HCT116 (cell line): ENCODE measurements around the gene AVP.

ENCODE experiments used
- CEBPB ChIP-seq: IDR thresholded peaks from 2 replicates; pipeline ENCODE4 v1.6.1; 2012; ENCODE audit warnings: low read depth
- CTCF ChIP-seq, 3 experiments: fragments of 200-600 bp in 1 of 3; sonication (generic) in 1 of 3; IDR thresholded peaks in 2 of 3; conservative IDR thresholded peaks in 1 of 3; 2 replicates each; pipeline ENCODE4 v1.5.1; 2012 to 2017; ENCODE audit warnings: low read depth in 2 of 3, low read length in 2 of 3, antibody characterized with exemption in 1 of 3, borderline replicate concordance in 1 of 3, control low read depth in 1 of 3, mild to moderate bottlenecking in 1 of 3, mixed read lengths in 1 of 3, mixed run types in 1 of 3, moderate library complexity in 1 of 3; ENCODE audit not compliant: insufficient read depth in 1 of 3
- EZH2 ChIP-seq: fragments of 200-600 bp; sonication (generic); IDR thresholded peaks from 2 replicates; pipeline ENCODE4 v1.6.1; 2017; ENCODE audit warnings: antibody characterized with exemption, mixed run types
- FOSL1 ChIP-seq: IDR thresholded peaks from 2 replicates; pipeline ENCODE4 v1.6.1; 2012; ENCODE audit warnings: low read depth
- MAX ChIP-seq: IDR thresholded peaks from 2 replicates; pipeline ENCODE4 v1.6.1; 2012
- POLR2AphosphoS5 ChIP-seq: IDR thresholded peaks from 2 replicates; pipeline ENCODE4 v1.6.1; 2011; ENCODE audit warnings: mild to moderate bottlenecking, low read depth, low read length, moderate library complexity
- RAD21 ChIP-seq: IDR thresholded peaks from 2 replicates; pipeline ENCODE4 v1.6.1; 2012; ENCODE audit warnings: low read depth, mild to moderate bottlenecking
- TCF7L2 ChIP-seq: IDR thresholded peaks from 2 replicates; pipeline ENCODE4 v1.7.0; 2011; ENCODE audit warnings: borderline replicate concordance, inconsistent platforms; ENCODE audit not compliant: insufficient read depth, insufficient read length; ENCODE audit errors: extremely low read depth
- ZNF274 ChIP-seq: fragments of 200-500 bp; sonication (Bioruptor generic); IDR thresholded peaks from 2 replicates; pipeline ENCODE4 v1.6.1; 2014; ENCODE audit warnings: mild to moderate bottlenecking, low read depth, low read length, inconsistent platforms
- TF ChIP-seq, protein P1 (sequence below): IDR thresholded peaks from 2 replicates; pipeline ENCODE4 v1.6.1; 2012; ENCODE audit warnings: low read depth

DNA sequence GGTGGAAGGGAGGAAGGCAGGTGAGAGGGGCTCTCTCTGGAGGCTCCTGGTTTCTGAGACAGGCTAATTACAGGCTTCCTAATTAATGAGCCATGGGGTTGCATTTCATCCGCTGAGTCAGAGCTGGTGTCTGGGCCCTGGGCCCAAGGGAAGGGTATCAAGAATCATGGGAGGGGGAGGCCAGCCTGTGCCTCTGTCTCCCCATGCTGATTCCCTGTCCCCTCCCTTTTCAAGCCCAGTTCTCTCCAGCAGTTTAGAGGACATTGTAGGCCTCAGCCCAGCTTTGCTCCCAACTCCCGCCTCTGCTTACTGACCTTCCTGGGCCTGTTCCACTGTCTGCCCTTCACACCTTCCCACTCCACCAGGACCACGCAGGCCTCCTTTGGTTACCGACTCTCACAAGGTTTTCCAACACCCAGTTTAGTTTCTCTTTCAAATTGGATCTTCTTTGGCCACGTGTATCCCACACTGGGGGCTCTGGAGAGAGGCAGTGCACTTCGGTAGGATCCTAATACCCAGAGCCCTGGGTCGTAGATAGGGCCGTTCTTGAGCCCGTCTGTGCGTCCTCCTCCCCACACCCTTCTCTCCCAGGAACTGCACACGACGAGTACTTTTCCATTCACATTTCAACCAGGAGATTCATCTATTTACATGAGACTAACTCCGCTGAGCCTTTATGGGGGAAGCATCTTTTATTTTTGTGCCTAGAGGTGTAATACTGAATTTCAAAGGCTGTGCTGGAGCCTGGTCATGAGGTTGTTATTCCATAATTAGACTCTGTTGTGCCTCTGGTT lies 18.2 kb upstream of the AVP start:
- no peak for TF ChIP-seq EZH2
- no peak for TF ChIP-seq POLR2AphosphoS5
- no peak for TF ChIP-seq CEBPB
- no peak for TF ChIP-seq ZNF274
- TF ChIP-seq CTCF (IDR thresholded peaks at IDR 0.05 in 2 of 3, conservative IDR thresholded peaks at IDR 0.05 in 1 of 3; ENCODE audit: borderline replicate concordance in 1 of 3, insufficient read depth in 1 of 3, low read depth in 2 of 3, low read length in 2 of 3), result no peak
- TF ChIP-seq MAX, result no peak
- TF ChIP-seq, protein P1, sequence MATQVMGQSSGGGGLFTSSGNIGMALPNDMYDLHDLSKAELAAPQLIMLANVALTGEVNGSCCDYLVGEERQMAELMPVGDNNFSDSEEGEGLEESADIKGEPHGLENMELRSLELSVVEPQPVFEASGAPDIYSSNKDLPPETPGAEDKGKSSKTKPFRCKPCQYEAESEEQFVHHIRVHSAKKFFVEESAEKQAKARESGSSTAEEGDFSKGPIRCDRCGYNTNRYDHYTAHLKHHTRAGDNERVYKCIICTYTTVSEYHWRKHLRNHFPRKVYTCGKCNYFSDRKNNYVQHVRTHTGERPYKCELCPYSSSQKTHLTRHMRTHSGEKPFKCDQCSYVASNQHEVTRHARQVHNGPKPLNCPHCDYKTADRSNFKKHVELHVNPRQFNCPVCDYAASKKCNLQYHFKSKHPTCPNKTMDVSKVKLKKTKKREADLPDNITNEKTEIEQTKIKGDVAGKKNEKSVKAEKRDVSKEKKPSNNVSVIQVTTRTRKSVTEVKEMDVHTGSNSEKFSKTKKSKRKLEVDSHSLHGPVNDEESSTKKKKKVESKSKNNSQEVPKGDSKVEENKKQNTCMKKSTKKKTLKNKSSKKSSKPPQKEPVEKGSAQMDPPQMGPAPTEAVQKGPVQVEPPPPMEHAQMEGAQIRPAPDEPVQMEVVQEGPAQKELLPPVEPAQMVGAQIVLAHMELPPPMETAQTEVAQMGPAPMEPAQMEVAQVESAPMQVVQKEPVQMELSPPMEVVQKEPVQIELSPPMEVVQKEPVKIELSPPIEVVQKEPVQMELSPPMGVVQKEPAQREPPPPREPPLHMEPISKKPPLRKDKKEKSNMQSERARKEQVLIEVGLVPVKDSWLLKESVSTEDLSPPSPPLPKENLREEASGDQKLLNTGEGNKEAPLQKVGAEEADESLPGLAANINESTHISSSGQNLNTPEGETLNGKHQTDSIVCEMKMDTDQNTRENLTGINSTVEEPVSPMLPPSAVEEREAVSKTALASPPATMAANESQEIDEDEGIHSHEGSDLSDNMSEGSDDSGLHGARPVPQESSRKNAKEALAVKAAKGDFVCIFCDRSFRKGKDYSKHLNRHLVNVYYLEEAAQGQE, result no peak
- TF ChIP-seq RAD21, result no peak
- no peak for TF ChIP-seq FOSL1
- no peak for TF ChIP-seq TCF7L2
